Stomach (tissue), 4 donors: ENCODE results near the gene COA8.

Experiments
- CTCF ChIP-seq, 7 experiments: fragments of 450-650 bp in 4 of 7; fragments of 200-600 bp in 3 of 7; sonication (generic) in 3 of 7; IDR thresholded peaks; one replicate each; pipeline ENCODE4 v1.5.1; 2016 to 2019; ENCODE audit warnings: antibody characterized with exemption in 7 of 7, control low read depth in 2 of 7, mild to moderate bottlenecking in 1 of 7
- EP300 ChIP-seq: sonication (generic); formaldehyde crosslinking; IDR thresholded peaks from one replicate; pipeline ENCODE4 v1.6.1; 2017; ENCODE audit warnings: antibody characterized with exemption
- POLR2A ChIP-seq, 4 donors: fragments of 450-650 bp; IDR thresholded peaks; one replicate each; pipeline ENCODE4 v1.6.1; 2016; ENCODE audit warnings: antibody characterized with exemption in 4 of 4, control low read depth in 2 of 4, mild to moderate bottlenecking in 1 of 4, moderate library complexity in 1 of 4
- POLR2AphosphoS5 ChIP-seq, 3 donors: sonication (generic); formaldehyde crosslinking; IDR thresholded peaks; one replicate each; pipeline ENCODE4 v1.6.1; 2016; ENCODE audit warnings: antibody characterized with exemption in 3 of 3

- no peak for TF ChIP-seq CTCF (IDR thresholded peaks at IDR 0.05)
- no peak for TF ChIP-seq EP300
- no peak for TF ChIP-seq POLR2A (IDR thresholded peaks at IDR 0.05)
- no peak for TF ChIP-seq POLR2AphosphoS5 (IDR thresholded peaks at IDR 0.05)
Observed at GRCh38 chr14:103526247-103526913, 36.4 kb upstream of the COA8 start.
